RWPE2 (cell line): ENCODE measurements around the gene TCEAL2.
"Not testable (repeated sequence)": the region's sequence is repeated elsewhere in the genome, so short reads cannot be mapped to it uniquely, and the experiment has no call there.

Experiments used
- ATAC-seq: fragments of 200-7000 bp; cut with Tn5 transposase; 3 replicates; pipeline ENCODE4 v1.9.1; 2021; ENCODE audit warnings: low read depth
- DNase-seq: peaks from one replicate; pipeline ENCODE4 v3.0.0-alpha.2; 2020; ENCODE audit warnings: low spot score
- H3K27ac ChIP-seq: fragments of 450-650 bp; 2 replicates; pipeline ENCODE4 v1.5.1; 2017; ENCODE audit warnings: mild to moderate bottlenecking; ENCODE audit not compliant: poor library complexity, severe bottlenecking
- H3K27me3 ChIP-seq: fragments of 250-450 bp; sonication (Bioruptor Pico); 2 replicates; pipeline ENCODE4 v1.5.1; 2021; ENCODE audit warnings: mild to moderate bottlenecking, moderate library complexity; ENCODE audit not compliant: insufficient read depth, poor library complexity, severe bottlenecking
- H3K36me3 ChIP-seq: fragments of 250-450 bp; sonication (Bioruptor Pico); 2 replicates; pipeline ENCODE4 v1.5.1; 2020; ENCODE audit warnings: low read depth, mild to moderate bottlenecking, moderate library complexity
- H3K4me1 ChIP-seq: fragments of 250-450 bp; sonication (Bioruptor Pico); 2 replicates; pipeline ENCODE4 v1.5.1; 2021; ENCODE audit warnings: mild to moderate bottlenecking, moderate library complexity; ENCODE audit not compliant: insufficient read depth, poor library complexity, severe bottlenecking
- H3K4me3 ChIP-seq: fragments of 250-450 bp; sonication (Bioruptor Pico); 2 replicates; pipeline ENCODE4 v1.5.1; 2021; ENCODE audit warnings: mild to moderate bottlenecking, moderate library complexity; ENCODE audit not compliant: severe bottlenecking
- H3K9me3 ChIP-seq: fragments of 250-450 bp; sonication (Bioruptor Pico); 2 replicates; pipeline ENCODE4 v1.5.1; 2021; ENCODE audit warnings: mild to moderate bottlenecking, moderate library complexity; ENCODE audit not compliant: severe bottlenecking
- CTCF ChIP-seq: fragments of 450-650 bp; IDR thresholded peaks from one replicate; pipeline ENCODE4 v1.5.1; 2017; ENCODE audit warnings: mild to moderate bottlenecking, moderate library complexity; ENCODE audit not compliant: poor library complexity, severe bottlenecking

Gene TCEAL2

GRCh38 chrX:102126863-102127262, 1.4 kb downstream of the TCEAL2 start:
- no peaks in the 10 kb centered on the region for H3K36me3 ChIP-seq
- DNase-seq (no peak), ATAC-seq (no peak)
- H3K4me1 ChIP-seq: no peaks in the 10 kb centered on the region
- no peaks in the 10 kb centered on the region for H3K27me3 ChIP-seq
- H3K4me3 ChIP-seq: no peak overlapping the region
- no peaks in the 10 kb centered on the region for H3K9me3 ChIP-seq
- TF ChIP-seq CTCF: no peak
- H3K27ac ChIP-seq: no peak overlapping the region

GRCh38 chrX:102129473-102129872, 4.0 kb downstream of the TCEAL2 start:
- Histone ChIP-seq H3K4me1 (no peaks in the 10 kb centered on the region), H3K36me3 (no peaks in the 10 kb centered on the region), H3K4me3 (no peak overlapping the region), H3K27me3 (no peaks in the 10 kb centered on the region), H3K9me3 (no peaks in the 10 kb centered on the region), H3K27ac (no peak overlapping the region)
- TF ChIP-seq CTCF: peak; percentile 48
- ATAC-seq (no peak), DNase-seq (no peak)

DNA sequence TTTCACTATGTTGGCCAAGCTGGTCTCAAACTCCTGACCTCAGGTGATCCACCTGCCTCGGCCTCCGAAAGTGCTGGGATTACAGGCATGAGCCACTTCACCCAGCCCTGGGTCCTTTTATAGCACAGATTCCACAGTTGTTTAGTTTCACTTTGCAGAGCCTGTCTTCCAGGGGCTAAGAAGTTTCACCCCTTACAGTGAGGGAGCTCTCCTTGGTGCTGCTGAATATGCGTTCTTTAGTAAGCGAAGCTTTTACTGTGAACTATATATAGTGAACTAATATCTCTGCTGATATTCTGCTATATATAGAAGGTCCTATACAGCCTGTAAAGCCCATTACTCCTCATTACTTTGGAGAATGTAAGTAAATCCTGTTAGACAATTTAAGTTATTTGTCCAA, 12.6 kb downstream of the TCEAL2 start:
- H3K4me1 ChIP-seq: no peaks in the 10 kb centered on the region
- no peaks in the 10 kb centered on the region for H3K27me3 ChIP-seq
- H3K9me3 ChIP-seq: no peaks in the 10 kb centered on the region
- TF ChIP-seq CTCF: no peak
- no peaks in the 10 kb centered on the region for H3K36me3 ChIP-seq
- no peak for ATAC-seq
- no peak overlapping the region for H3K27ac ChIP-seq
- DNase-seq: no peak
- H3K4me3 ChIP-seq: no peak overlapping the region

DNA sequence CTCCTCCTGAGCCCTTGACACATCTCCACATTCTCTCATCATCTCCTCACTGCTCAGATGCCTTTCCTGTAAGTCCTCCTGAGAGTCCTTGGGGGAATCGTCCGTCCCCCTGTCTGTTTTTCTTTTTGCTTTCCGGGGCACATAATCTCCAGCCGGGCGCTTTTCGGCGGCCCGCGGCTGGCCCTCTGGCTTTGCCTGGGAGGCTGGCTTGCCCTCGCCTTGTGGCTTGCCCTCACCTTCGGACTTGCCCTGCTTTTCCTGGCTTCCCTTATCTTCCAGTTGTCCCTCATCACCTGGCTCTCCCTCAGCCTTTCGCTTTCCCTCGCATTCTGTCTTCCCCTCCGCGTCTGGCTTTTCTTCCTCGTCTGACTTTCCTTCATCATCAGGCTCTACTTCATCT, 15.4 kb downstream of the TCEAL2 start:
- not testable (repeated sequence) for H3K4me3 ChIP-seq, H3K27ac ChIP-seq, ATAC-seq, H3K4me1 ChIP-seq, DNase-seq, H3K9me3 ChIP-seq, H3K36me3 ChIP-seq, H3K27me3 ChIP-seq

- H3K36me3 ChIP-seq, H3K27me3 ChIP-seq, H3K4me1 ChIP-seq, H3K4me3 ChIP-seq, H3K27ac ChIP-seq, DNase-seq, H3K9me3 ChIP-seq, ATAC-seq: not testable (repeated sequence)
Observed at GRCh38 chrX:102141631-102142030, 16.2 kb downstream of the TCEAL2 start.

DNA sequence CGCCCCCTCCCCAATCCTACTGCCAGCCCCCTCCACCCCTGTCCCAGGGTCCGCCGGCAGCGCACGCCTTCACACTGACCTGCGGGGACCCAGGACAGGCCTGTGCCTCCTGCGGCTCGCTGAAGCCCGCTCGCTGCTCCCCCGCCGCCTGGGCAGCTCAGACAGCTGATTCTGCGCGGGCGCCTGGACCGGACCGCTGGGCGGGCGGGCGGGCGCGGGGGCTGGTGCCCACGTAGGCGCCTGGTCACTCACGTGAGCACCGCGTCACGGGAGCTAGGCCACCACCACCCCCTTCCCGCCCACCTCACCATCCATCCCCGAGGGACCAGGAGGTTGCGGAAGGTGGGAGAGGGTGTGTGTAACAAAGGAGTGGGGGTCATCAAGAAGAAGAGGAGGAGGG, 16.8 kb downstream of the TCEAL2 start, which contains the start of gene TCEAL6:
TCEAL6 (minus strand) TSS at position 208 of the 400 bp plus-strand sequence.
- not testable (repeated sequence) for H3K27ac ChIP-seq, DNase-seq, ATAC-seq, H3K9me3 ChIP-seq, H3K4me3 ChIP-seq, H3K4me1 ChIP-seq, H3K27me3 ChIP-seq, H3K36me3 ChIP-seq
